PFSK-1 (cell line): Measurements from ENCODE around the gene KDM4F.

Source experiments
- POLR2AphosphoS5 ChIP-seq: IDR thresholded peaks from 2 replicates; pipeline ENCODE4 v1.6.1; 2012; ENCODE audit warnings: low read depth, mild to moderate bottlenecking, control low read depth, low read length, moderate library complexity
- REST ChIP-seq, 2 experiments: IDR thresholded peaks; 2 replicates each; pipeline versions ENCODE4 v1.6.1 to v1.8.0; 2011 to 2012; ENCODE audit warnings: low read depth in 2 of 2, low read length in 2 of 2, control low read depth in 1 of 2, inconsistent platforms in 1 of 2, mild to moderate bottlenecking in 1 of 2, moderate library complexity in 1 of 2; ENCODE audit not compliant: insufficient read depth in 1 of 2
- SIN3A ChIP-seq: IDR thresholded peaks from 2 replicates; pipeline ENCODE4 v1.6.1; 2012; ENCODE audit warnings: mild to moderate bottlenecking, low read length, moderate library complexity, borderline replicate concordance; ENCODE audit not compliant: insufficient read depth
- TAF1 ChIP-seq: IDR thresholded peaks from 2 replicates; pipeline ENCODE4 v1.6.1; 2012; ENCODE audit warnings: low read length, control low read depth, borderline replicate concordance; ENCODE audit not compliant: insufficient read depth

GRCh38 chr11:95089620-95090542, 40.7 kb downstream of the KDM4F start, which contains the start of gene ENDOD1:
- TF ChIP-seq SIN3A (0 out of 2 replicates have a peak, but pooled peaks have one; percentile 63), TAF1 (peak; percentile 69), REST (IDR thresholded peaks at IDR 0.05; ENCODE audit: insufficient read depth in 1 of 2, low read depth in 2 of 2, low read length in 2 of 2) (peak in 1 of 2 experiments; percentile 40; a peak in 1 of 4 replicates), POLR2AphosphoS5 (peak; percentile 61; the same call in 1 of the 2 replicates)
